ENCODE measurements around the gene METAP2. TPM values are rescaled to one million over a fixed set of nuclear protein-coding genes. Genes with fewer than 3 reads are reported as not detected.

Gene METAP2
- total and polyA plus RNA-seq, 4 donors = 61.9 to 100.0 (median 79.8) TPM

- 89% methylated on average over 2 of the region's 5 CpGs for WGBS (ENCODE audit: insufficient coverage)
- no peaks in the 10 kb centered on the region for H3K27me3 ChIP-seq (ENCODE audit: control insufficient read depth, insufficient read depth, low read length)
- H3K36me3 ChIP-seq (ENCODE audit: control insufficient read depth, insufficient read depth, low read length) = peaks cover 29% of the 10 kb centered on the region
- no peak overlapping the region for H3K4me3 ChIP-seq (ENCODE audit: low read depth, low read length)
- no peaks in the 10 kb centered on the region for H3K9me3 ChIP-seq (ENCODE audit: control insufficient read depth, insufficient read depth, low read length)
- DNase-seq (ENCODE audit: low read depth in 4 of 6, low spot score in 6 of 6) = no peak
- no peaks in the 10 kb centered on the region for H3K4me1 ChIP-seq (ENCODE audit: control insufficient read depth, insufficient read depth, low read length)
- no peak overlapping the region for H3K27ac ChIP-seq (ENCODE audit: low read depth, low read length)
These were observed 25.0 kb downstream of the METAP2 start for GRCh38 chr12:95498968-95499367.

GRCh38 chr12:95499772-95500171 is 25.8 kb downstream of the METAP2 start:
- WGBS (ENCODE audit: insufficient coverage) = no CpG with 5 or more reads among the region's 2 CpGs
- DNase-seq (ENCODE audit: low read depth in 4 of 6, low spot score in 6 of 6) = no peak
- Histone ChIP-seq H3K27me3 (ENCODE audit: control insufficient read depth, insufficient read depth, low read length) (no peaks in the 10 kb centered on the region), H3K4me1 (ENCODE audit: control insufficient read depth, insufficient read depth, low read length) (no peaks in the 10 kb centered on the region), H3K27ac (ENCODE audit: low read depth, low read length) (no peak overlapping the region), H3K9me3 (ENCODE audit: control insufficient read depth, insufficient read depth, low read length) (no peaks in the 10 kb centered on the region), H3K36me3 (ENCODE audit: control insufficient read depth, insufficient read depth, low read length) (peaks cover 36% of the 10 kb centered on the region), H3K4me3 (ENCODE audit: low read depth, low read length) (no peak overlapping the region)

- DNase-seq (ENCODE audit: low read depth in 4 of 6, low spot score in 6 of 6) = no peak
- no peaks in the 10 kb centered on the region for H3K27me3 ChIP-seq (ENCODE audit: control insufficient read depth, insufficient read depth, low read length)
- no peak overlapping the region for H3K27ac ChIP-seq (ENCODE audit: low read depth, low read length)
- H3K36me3 ChIP-seq (ENCODE audit: control insufficient read depth, insufficient read depth, low read length) = peaks cover 41% of the 10 kb centered on the region
- H3K4me1 ChIP-seq (ENCODE audit: control insufficient read depth, insufficient read depth, low read length) = no peaks in the 10 kb centered on the region
- H3K4me3 ChIP-seq (ENCODE audit: low read depth, low read length) = no peak overlapping the region
- no peaks in the 10 kb centered on the region for H3K9me3 ChIP-seq (ENCODE audit: control insufficient read depth, insufficient read depth, low read length)
- 94% methylated on average over 4 of the region's 4 CpGs for WGBS (ENCODE audit: insufficient coverage)
These were observed 30.2 kb downstream of the METAP2 start for GRCh38 chr12:95504140-95504539.

- no peaks in the 10 kb centered on the region for H3K9me3 ChIP-seq (ENCODE audit: control insufficient read depth, insufficient read depth, low read length)
- no peak overlapping the region for H3K27ac ChIP-seq (ENCODE audit: low read depth, low read length)
- H3K4me3 ChIP-seq (ENCODE audit: low read depth, low read length) = no peak overlapping the region
- 86% methylated on average over 4 of the region's 5 CpGs for WGBS (ENCODE audit: insufficient coverage)
- H3K4me1 ChIP-seq (ENCODE audit: control insufficient read depth, insufficient read depth, low read length) = no peaks in the 10 kb centered on the region
- DNase-seq (ENCODE audit: low read depth in 4 of 6, low spot score in 6 of 6) = no peak
- peaks cover 43% of the 10 kb centered on the region for H3K36me3 ChIP-seq (ENCODE audit: control insufficient read depth, insufficient read depth, low read length)
- H3K27me3 ChIP-seq (ENCODE audit: control insufficient read depth, insufficient read depth, low read length) = no peaks in the 10 kb centered on the region
These were observed 31.1 kb downstream of the METAP2 start for GRCh38 chr12:95505039-95505438.

- DNase-seq (ENCODE audit: low read depth in 4 of 6, low spot score in 6 of 6) = no peak
- H3K36me3 ChIP-seq (ENCODE audit: control insufficient read depth, insufficient read depth, low read length) = peaks cover 42% of the 10 kb centered on the region
- no peaks in the 10 kb centered on the region for H3K9me3 ChIP-seq (ENCODE audit: control insufficient read depth, insufficient read depth, low read length)
- H3K27ac ChIP-seq (ENCODE audit: low read depth, low read length) = no peak overlapping the region
- no peaks in the 10 kb centered on the region for H3K27me3 ChIP-seq (ENCODE audit: control insufficient read depth, insufficient read depth, low read length)
- H3K4me3 ChIP-seq (ENCODE audit: low read depth, low read length) = no peak overlapping the region
- H3K4me1 ChIP-seq (ENCODE audit: control insufficient read depth, insufficient read depth, low read length) = no peaks in the 10 kb centered on the region
- WGBS (ENCODE audit: insufficient coverage) = 100% methylated on average over 3 of the region's 10 CpGs
These were observed 33.0 kb downstream of the METAP2 start for GRCh38 chr12:95506707-95507523.

GRCh38 chr12:95509300-95509699 is 35.3 kb downstream of the METAP2 start:
- H3K27ac ChIP-seq (ENCODE audit: low read depth, low read length) = no peak overlapping the region
- no peak overlapping the region for H3K4me3 ChIP-seq (ENCODE audit: low read depth, low read length)
- peaks cover 41% of the 10 kb centered on the region for H3K36me3 ChIP-seq (ENCODE audit: control insufficient read depth, insufficient read depth, low read length)
- 90% methylated on average over 2 of the region's 3 CpGs for WGBS (ENCODE audit: insufficient coverage)
- no peaks in the 10 kb centered on the region for H3K9me3 ChIP-seq (ENCODE audit: control insufficient read depth, insufficient read depth, low read length)
- no peak for DNase-seq (ENCODE audit: low read depth in 4 of 6, low spot score in 6 of 6)
- no peaks in the 10 kb centered on the region for H3K4me1 ChIP-seq (ENCODE audit: control insufficient read depth, insufficient read depth, low read length)
- H3K27me3 ChIP-seq (ENCODE audit: control insufficient read depth, insufficient read depth, low read length) = no peaks in the 10 kb centered on the region

GRCh38 chr12:95511977-95512376 is 38.0 kb downstream of the METAP2 start:
- no peaks in the 10 kb centered on the region for H3K4me1 ChIP-seq (ENCODE audit: control insufficient read depth, insufficient read depth, low read length)
- WGBS (ENCODE audit: insufficient coverage) = 100% methylated on average over 1 of the region's 1 CpG
- no peak overlapping the region for H3K27ac ChIP-seq (ENCODE audit: low read depth, low read length)
- no peak for DNase-seq (ENCODE audit: low read depth in 4 of 6, low spot score in 6 of 6)
- no peaks in the 10 kb centered on the region for H3K27me3 ChIP-seq (ENCODE audit: control insufficient read depth, insufficient read depth, low read length)
- H3K4me3 ChIP-seq (ENCODE audit: low read depth, low read length) = no peak overlapping the region
- peaks cover 21% of the 10 kb centered on the region for H3K36me3 ChIP-seq (ENCODE audit: control insufficient read depth, insufficient read depth, low read length)
- no peaks in the 10 kb centered on the region for H3K9me3 ChIP-seq (ENCODE audit: control insufficient read depth, insufficient read depth, low read length)

- WGBS (ENCODE audit: insufficient coverage) = 93% methylated on average over 3 of the region's 5 CpGs
- H3K4me1 ChIP-seq (ENCODE audit: control insufficient read depth, insufficient read depth, low read length) = no peaks in the 10 kb centered on the region
- no peak for DNase-seq (ENCODE audit: low read depth in 4 of 6, low spot score in 6 of 6)
- no peaks in the 10 kb centered on the region for H3K27me3 ChIP-seq (ENCODE audit: control insufficient read depth, insufficient read depth, low read length)
- no peaks in the 10 kb centered on the region for H3K9me3 ChIP-seq (ENCODE audit: control insufficient read depth, insufficient read depth, low read length)
- peaks cover 15% of the 10 kb centered on the region for H3K36me3 ChIP-seq (ENCODE audit: control insufficient read depth, insufficient read depth, low read length)
- H3K4me3 ChIP-seq (ENCODE audit: low read depth, low read length) = no peak overlapping the region
- H3K27ac ChIP-seq (ENCODE audit: low read depth, low read length) = no peak overlapping the region
These were observed 39.6 kb downstream of the METAP2 start for GRCh38 chr12:95513599-95513998.

GRCh38 chr12:95515197-95515596 is 41.2 kb downstream of the METAP2 start:
- H3K4me3 ChIP-seq (ENCODE audit: low read depth, low read length) = no peak overlapping the region
- H3K4me1 ChIP-seq (ENCODE audit: control insufficient read depth, insufficient read depth, low read length) = no peaks in the 10 kb centered on the region
- H3K27me3 ChIP-seq (ENCODE audit: control insufficient read depth, insufficient read depth, low read length) = no peaks in the 10 kb centered on the region
- H3K9me3 ChIP-seq (ENCODE audit: control insufficient read depth, insufficient read depth, low read length) = no peaks in the 10 kb centered on the region
- DNase-seq (ENCODE audit: low read depth in 4 of 6, low spot score in 6 of 6) = no peak
- no CpG with 5 or more reads among the region's 3 CpGs for WGBS (ENCODE audit: insufficient coverage)
- H3K27ac ChIP-seq (ENCODE audit: low read depth, low read length) = no peak overlapping the region
- H3K36me3 ChIP-seq (ENCODE audit: control insufficient read depth, insufficient read depth, low read length) = peaks cover 12% of the 10 kb centered on the region

GRCh38 chr12:95516757-95517156 is 42.8 kb downstream of the METAP2 start:
- Histone ChIP-seq H3K36me3 (ENCODE audit: control insufficient read depth, insufficient read depth, low read length) (peaks cover 9% of the 10 kb centered on the region), H3K27me3 (ENCODE audit: control insufficient read depth, insufficient read depth, low read length) (no peaks in the 10 kb centered on the region), H3K9me3 (ENCODE audit: control insufficient read depth, insufficient read depth, low read length) (no peaks in the 10 kb centered on the region), H3K4me1 (ENCODE audit: control insufficient read depth, insufficient read depth, low read length) (no peaks in the 10 kb centered on the region), H3K4me3 (ENCODE audit: low read depth, low read length) (no peak overlapping the region), H3K27ac (ENCODE audit: low read depth, low read length) (no peak overlapping the region)
- DNase-seq (ENCODE audit: low read depth in 4 of 6, low spot score in 6 of 6) = no peak

All from spinal cord (tissue), 10 donors.